ENCODE data around the gene PRR16.

- TF ChIP-seq CTCF (IDR thresholded peaks at IDR 0.05): no peak
- no peak for TF ChIP-seq POLR2A (IDR thresholded peaks at IDR 0.05)
Observed at GRCh38 chr5:120415985-120416384, 48.1 kb upstream of the PRR16 start.
